Measurements from ENCODE around the gene SLC26A4.

Gene SLC26A4

DNA sequence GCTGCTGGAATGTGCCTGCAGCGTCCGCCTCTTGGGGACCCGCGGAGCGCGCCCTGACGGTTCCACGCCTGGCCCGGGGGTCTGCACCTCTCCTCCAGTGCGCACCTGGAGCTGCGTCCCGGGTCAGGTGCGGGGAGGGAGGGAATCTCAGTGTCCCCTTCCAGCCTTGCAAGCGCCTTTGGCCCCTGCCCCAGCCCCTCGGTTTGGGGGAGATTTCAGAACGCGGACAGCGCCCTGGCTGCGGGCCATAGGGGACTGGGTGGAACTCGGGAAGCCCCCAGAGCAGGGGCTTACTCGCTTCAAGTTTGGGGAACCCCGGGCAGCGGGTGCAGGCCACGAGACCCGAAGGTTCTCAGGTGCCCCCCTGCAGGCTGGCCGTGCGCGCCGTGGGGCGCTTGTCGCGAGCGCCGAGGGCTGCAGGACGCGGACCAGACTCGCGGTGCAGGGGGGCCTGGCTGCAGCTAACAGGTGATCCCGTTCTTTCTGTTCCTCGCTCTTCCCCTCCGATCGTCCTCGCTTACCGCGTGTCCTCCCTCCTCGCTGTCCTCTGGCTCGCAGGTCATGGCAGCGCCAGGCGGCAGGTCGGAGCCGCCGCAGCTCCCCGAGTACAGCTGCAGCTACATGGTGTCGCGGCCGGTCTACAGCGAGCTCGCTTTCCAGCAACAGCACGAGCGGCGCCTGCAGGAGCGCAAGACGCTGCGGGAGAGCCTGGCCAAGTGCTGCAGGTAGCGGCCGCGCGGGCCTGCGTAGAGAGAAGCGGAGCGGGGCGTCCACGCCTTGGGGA, 645 bp downstream of the SLC26A4 start:
- DNase-seq (ENCODE audit: low spot score): no peak

DNA sequence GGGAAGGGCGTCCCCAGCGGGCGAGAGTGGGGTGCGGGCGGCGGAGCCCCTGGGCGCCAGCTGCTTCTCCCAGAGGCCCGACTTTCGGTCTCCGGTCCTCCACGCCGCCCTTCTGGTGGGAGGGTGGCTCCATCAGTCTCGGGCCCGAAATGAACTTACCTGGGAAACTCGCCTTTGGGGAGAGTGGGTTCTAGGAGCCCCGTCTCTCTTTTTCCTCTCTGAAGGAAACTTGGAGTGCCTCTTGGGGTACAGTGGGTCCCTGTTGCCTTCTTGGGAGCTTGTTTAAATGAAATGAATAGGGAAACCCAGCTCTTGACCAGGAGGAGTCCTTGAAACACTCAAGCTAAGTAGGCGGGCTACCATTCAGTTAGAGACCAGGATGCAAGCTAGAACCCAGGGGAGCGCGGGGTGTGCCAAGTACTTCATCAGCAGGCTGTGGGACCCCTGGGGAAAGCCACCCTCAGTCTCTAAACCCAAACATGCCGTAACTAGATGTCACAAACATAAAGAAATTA, 1.3 kb downstream of the SLC26A4 start:
- DNase-seq (ENCODE audit: low spot score): no peak

- no peak for DNase-seq (ENCODE audit: low spot score)
Measured at GRCh38 chr7:107663196-107663595, 2.6 kb downstream of the SLC26A4 start.

DNA sequence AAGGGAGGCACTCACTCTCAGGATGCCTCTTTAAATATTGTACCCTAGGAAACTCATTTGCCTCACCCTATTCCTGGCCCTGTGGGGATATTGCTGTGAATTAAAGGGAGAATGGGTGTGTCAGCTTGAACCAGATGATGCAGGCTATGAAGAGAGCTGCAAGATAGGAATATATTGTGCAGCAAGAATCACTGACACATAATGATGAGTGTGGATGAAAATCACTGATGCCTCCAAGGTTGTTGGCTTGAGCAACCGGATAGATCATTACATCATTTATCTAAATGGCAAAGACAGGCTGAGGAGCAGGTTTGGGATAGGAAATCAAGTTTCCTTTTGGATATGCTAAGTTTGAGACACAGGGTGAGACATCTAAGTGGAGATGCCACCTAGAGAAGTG, 6.2 kb downstream of the SLC26A4 start:
- peak; percentile 30 for DNase-seq (ENCODE audit: low spot score)

DNA sequence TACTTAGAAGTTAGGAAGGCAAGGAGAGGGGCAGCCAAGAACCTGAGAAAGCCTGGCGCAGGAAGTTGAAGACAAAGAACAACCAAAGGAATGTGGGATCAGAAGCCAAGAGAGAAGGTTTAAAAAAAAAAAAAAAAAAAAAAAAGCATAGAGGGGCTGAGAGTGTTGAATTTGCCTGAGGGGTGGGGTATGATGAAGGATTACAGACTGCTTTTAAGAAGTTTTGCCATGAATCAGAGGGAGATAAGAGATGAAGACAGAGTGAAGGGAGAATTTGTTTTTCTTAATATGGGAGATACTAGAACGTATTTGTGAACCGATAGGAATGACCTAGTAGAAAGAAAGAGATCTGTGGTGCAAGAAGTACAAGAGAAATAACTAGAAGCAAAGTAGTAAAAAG, 6.7 kb downstream of the SLC26A4 start:
- DNase-seq (ENCODE audit: low spot score): no peak

DNA sequence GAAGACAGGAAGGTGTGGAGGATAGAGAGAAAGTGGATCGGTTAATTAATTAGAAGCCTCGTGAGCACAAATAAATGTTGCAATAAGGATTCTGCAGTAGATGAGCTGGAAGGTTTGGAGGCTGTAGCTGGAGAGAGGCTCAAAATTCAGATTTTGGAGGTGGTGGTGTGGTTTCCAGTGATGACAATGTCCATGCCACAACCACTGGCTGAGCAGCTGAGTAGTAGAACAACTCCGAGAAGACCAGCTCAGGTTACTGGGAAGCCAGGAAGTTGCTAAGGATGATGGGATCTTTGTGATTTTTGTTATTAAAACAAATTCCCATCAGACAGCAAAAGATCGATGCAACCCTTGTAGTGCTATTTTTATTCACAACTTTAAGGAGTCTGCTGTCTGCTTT, 7.7 kb downstream of the SLC26A4 start:
- no peak for DNase-seq (ENCODE audit: low spot score)

DNA sequence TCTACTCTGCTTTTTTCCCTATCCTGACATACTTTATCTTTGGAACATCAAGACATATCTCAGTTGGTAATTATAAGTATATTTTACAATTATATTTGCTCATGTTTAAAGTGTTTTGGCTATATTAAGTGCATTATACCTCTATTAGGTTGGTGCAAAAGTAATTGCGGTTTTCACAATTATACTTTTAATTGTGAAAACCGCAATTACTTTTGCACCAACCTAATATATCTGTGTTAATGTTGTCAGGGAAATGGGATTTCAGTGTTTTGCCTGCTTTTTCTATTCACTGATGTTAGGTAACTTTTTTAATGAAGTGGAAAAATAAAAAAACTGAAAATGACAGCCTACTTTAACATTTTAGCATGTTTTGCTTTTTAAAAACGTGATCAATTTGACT, 11.6 kb downstream of the SLC26A4 start:
- DNase-seq (ENCODE audit: low spot score): no peak

GRCh38 chr7:107676249-107676648, 15.6 kb downstream of the SLC26A4 start:
- DNase-seq (ENCODE audit: low spot score): no peak

GRCh38 chr7:107678110-107678753, 17.6 kb downstream of the SLC26A4 start:
- no peak for DNase-seq (ENCODE audit: low spot score)

GRCh38 chr7:107680478-107680877, 19.9 kb downstream of the SLC26A4 start:
- DNase-seq (ENCODE audit: low spot score): no peak

GRCh38 chr7:107682886-107683285, 22.3 kb downstream of the SLC26A4 start:
- no peak for DNase-seq (ENCODE audit: low spot score)

GRCh38 chr7:107684287-107684686, 23.7 kb downstream of the SLC26A4 start:
- no peak for DNase-seq (ENCODE audit: low spot score)

DNA sequence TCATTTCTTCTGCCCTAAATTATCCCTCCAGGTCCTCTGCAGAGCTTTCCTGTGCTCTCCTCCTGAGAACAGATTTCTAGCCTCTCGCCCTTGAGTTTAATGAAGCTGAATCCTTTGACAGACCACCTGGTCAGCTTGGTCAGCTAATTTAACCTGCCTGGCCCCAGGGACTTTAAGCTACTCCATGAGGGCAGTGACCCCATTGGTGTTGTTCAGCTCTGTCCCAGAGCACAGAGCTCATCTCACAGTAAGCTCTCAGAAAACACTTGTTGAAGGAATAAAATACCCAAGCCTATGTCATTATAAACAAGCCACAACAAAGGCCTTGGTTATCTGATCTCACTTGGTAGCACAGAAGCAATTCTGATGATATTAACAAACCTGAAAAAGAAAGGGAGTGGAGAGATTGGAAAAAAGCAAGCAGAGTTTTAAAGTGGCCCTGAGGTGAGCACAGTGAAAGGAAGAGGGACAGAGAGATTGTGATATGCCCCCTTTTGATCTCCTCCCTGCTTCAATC, 24.4 kb downstream of the SLC26A4 start:
- no peak for DNase-seq (ENCODE audit: low spot score)

DNA sequence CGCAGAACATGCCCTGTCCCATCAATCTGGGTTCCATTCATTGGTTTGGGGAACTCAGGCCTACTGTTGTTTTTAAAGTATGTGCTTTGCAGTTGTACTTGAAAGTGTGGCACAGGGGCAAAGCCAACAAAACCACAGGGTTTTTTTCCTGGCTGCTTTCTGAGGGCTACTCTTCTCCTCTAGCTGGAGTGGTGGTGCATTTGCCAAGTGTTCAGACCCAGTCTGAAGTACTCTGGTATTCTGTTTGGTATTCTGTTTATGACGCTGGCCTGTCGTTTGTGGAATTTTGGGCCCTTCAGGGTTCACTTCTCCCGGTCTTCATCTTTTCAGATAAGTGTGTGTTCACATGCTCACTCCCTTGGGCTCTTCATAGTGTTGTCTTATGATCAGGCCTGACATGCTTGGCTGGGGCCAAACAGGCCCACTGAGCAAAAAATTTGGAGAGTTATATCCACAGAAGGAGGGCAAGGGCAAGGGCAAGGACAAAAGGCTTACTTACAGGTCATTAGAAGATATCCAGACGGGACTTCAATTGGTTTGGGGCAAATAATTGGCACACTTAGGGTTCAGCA, 26.3 kb downstream of the SLC26A4 start:
- DNase-seq (ENCODE audit: low spot score): no peak

DNA sequence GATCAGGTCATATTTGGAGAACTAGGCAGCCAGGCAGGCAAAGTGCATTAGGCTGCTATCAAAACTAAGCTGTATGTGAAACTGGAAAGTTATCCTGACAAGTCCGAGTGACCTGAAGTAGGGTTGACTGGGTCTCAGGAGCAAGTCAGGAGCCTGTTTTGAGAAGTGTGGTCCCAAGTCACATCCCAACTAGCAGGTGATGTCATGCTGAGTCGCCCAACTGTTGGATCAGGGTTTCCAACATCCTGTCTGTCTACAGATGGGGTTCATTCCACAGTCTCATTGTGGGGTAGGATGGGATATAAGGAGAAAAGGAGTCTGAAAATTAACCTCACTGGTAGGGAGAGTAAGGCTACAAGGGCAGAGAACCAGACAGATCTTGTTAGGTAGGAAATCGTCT, 27.0 kb downstream of the SLC26A4 start:
- DNase-seq (ENCODE audit: low spot score): peak; percentile 76

DNA sequence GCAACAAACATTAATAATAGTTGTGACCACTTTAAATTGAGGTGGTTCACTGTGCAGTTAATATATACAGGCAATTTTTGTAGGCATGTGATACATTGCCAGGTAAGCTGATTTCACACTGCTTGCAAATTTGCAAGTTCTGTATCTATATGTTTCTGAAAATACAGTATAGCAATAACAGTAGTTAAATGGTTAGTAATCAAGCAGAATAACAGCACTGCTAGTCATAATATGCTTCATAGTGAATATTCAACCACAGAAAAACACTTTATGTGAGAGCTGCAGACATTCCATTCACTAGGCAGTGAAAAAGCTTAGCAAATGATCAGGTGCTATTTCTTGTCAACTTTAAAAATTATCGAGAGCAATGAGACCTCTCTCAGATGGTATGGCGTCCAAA, 28.9 kb downstream of the SLC26A4 start:
- no peak for DNase-seq (ENCODE audit: low spot score)

DNA sequence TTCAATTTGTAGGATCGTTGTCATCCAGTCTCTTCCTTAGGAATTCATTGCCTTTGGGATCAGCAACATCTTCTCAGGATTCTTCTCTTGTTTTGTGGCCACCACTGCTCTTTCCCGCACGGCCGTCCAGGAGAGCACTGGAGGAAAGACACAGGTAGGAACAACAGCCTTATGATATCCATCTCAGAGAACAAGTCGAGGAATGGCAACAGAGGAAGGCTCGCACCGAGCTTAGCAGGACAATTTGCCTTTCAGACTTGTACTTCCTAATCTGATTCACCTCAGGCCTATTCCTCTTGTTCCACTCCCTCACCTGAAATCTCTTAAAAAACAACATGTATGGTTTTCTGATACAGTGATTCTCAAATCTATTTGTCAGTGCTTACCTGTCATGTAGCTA, 29.5 kb downstream of the SLC26A4 start:
- DNase-seq (ENCODE audit: low spot score): no peak

DNA sequence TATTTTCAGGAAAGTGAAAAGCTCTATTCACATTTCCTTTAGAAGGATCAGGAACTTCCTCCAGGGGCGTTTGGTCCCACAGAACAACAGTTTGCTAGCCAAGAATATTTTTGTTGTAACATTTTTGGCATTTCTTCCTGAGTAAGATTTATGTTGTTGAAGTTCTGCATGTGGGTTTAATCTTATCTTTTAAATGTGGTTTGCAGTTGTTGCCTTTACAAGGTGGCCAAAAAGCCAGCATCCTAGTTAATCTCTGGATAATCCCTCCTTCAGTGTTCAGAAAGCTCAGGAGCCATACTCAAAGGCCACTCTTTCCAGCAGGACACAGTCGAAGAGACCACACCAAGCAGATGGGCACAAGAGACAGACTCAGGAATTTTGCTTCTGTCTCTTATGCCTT, 30.0 kb downstream of the SLC26A4 start:
- DNase-seq (ENCODE audit: low spot score): no peak

DNA sequence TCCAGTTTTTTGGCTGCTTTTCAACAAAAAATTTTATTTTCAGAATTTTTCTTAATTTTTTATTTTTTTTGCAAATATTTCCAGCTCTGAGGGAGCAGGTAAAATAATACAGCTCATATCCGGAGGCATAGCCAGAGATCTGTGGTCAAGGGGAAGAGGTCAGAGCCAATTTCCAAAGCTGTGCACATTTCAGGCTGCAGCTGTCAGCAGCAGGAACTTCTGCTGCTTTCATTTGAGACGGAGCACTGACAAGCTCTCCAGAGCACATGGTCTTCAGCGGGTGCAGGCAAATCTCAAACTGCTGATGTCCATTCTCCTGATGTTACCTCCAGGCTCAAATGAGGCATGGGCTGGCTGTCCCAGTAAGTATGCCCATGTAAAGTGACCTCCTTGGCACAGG, 31.1 kb downstream of the SLC26A4 start:
- DNase-seq (ENCODE audit: low spot score): no peak

GRCh38 chr7:107692501-107692900, 31.9 kb downstream of the SLC26A4 start:
- DNase-seq (ENCODE audit: low spot score): no peak

- no peak for DNase-seq (ENCODE audit: low spot score)
Measured at GRCh38 chr7:107693396-107693795, 32.8 kb downstream of the SLC26A4 start.

GRCh38 chr7:107694386-107694785, 33.8 kb downstream of the SLC26A4 start:
- no peak for DNase-seq (ENCODE audit: low spot score)

DNA sequence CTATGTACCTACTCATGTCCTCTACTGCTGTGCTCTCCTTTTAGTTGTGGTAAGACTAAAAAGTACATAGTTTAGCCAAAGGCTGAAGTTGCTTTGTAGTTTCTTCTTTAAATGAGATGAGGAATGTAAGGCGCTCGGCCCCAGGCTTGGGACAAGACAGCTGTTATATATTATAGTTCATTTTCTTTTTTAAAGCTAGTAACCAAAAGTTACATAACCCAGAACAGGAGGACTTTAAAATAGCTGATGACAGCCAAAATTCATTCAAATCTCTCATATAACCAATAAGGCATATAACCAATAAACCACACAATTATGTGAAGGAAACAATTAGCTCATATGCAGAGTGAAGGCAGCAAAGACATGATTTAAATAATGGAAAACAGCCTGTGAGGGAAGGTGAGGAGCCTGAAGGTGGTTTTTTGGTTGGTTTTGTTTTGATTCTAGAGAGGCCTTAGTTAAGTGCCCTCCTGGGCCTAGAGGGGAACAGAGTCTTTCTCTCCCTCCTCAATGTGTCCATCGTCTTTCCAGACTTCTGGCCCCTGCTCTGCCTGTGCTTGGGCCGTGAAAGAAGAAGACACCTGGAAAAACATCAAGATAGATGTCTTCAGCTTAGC, 35.8 kb downstream of the SLC26A4 start:
- DNase-seq (ENCODE audit: low spot score): no peak
